NCI-H748 (cell line): ENCODE results near the gene ABCD3.
A peak's percentile ranks its signal among the peaks of the same experiment; 100 is the strongest.
"Not testable (repeated sequence)": the region's sequence is repeated elsewhere in the genome, so short reads cannot be mapped to it uniquely, and the experiment has no call there.

ENCODE experiments used
- DNase-seq: peaks from one replicate; lab custom pipeline; 2025; ENCODE audit not compliant: unreplicated experiment; lab: John Stamatoyannopoulos, UW

The ABCD3 gene

GRCh38 chr1:94544706-94545490 is 126.7 kb downstream of the ABCD3 start:
- no peak for DNase-seq

DNA sequence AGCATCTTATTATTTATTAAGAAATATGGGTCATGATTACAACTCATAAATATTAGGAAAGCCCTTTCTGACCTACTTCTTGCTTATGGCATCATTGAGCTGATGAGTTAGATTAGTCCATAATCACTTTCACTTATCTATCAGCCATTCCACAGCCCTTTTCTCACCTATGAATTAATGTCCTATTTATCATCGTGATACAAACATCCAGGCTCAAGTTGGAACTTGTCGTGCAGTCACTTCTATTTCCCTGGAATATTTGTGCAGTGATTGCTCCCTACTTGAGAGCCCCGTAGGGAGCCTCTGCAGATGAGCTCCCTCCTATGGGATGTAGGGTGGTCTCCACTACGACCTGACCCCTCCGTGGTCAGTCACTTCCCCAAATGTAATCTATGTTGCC is 131.5 kb downstream of the ABCD3 start:
- DNase-seq = no peak

DNA sequence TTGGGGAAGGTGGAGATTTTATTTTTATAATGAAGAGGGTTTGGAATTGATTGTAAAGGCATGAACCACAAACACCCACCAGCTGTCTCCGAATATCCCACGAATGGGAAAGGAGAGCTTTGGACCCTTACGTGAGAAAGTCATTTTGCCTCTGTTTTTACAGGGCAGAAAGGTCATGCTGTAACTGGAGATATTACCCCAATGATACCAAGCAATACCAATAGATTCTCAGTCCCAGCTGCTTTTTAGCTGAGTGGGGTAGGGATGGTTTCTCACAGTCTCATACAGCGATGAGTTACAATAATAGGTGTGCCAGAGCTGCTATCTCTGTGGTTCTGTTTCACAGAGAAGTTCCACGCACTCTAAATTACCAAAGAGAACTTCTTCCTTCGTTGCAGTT is 132.2 kb downstream of the ABCD3 start:
- DNase-seq = no peak

- no peak for DNase-seq
These were observed 132.6 kb downstream of the ABCD3 start for GRCh38 chr1:94550800-94551241.

DNA sequence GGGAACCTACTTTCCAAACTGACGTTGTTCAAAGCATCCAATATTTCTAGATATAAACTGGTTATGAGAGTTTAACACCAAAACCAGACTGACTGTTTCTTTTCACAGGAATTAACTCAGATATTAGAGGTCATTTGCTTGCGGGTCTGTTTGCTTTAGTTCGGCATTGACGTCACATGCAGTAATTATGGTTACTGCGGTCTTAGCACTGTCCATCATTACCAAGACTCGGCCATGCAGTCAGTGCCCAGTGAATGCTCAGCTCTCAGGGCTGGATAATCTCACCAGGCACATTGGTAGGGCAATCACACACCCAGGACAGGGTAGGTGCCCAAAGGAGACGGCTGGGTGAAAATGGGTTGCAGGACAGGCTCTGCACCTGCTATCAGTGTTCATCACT is 133.3 kb downstream of the ABCD3 start:
- no peak for DNase-seq

- no peak for DNase-seq
These were observed 133.9 kb downstream of the ABCD3 start for GRCh38 chr1:94552071-94552586.

- DNase-seq = peak; percentile 14
These were observed 135.1 kb downstream of the ABCD3 start for GRCh38 chr1:94553323-94553730.

DNA sequence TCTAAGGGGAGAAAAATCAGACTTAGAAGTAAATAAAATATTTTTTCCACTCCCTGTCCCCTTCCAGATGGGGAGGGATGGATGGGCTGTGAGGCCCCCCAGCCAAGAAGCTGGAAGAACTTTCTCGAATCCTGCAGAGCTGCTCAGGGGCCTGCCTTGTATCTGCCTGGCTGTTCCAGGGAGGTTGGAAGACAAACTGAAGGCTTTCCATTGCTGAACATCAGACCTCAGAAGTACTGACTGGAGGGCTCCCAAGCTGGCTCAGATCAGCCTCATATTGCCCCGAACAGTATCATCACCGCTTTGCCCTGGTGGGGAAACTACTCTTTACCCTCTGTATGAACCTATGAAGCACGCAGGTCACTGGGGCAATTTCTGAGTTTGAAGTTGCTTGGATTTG is 135.7 kb downstream of the ABCD3 start:
- DNase-seq = no peak

GRCh38 chr1:94554580-94554979 is 136.4 kb downstream of the ABCD3 start:
- DNase-seq = no peak

GRCh38 chr1:94555091-94555490 is 136.9 kb downstream of the ABCD3 start:
- DNase-seq = no peak

GRCh38 chr1:94559921-94560320 is 141.7 kb downstream of the ABCD3 start:
- no peak for DNase-seq

DNA sequence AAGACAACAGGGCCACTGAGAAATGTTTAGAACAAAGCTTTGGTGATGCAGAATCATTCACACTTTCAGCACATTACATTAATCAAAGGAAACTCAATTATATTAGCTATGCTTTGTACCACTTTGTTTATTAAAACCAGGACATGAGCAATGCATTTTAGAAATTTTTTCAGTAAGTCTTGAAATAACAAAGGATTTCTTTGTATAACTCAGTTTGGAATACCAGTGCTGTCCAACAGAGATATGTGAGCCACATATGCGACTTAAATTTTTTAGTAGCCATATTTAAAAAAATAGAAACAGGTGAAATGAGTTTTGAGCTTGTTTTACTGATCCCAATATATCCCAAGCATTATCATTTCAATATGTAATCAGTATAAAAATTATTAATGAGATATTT is 142.1 kb downstream of the ABCD3 start:
- DNase-seq = no peak

DNA sequence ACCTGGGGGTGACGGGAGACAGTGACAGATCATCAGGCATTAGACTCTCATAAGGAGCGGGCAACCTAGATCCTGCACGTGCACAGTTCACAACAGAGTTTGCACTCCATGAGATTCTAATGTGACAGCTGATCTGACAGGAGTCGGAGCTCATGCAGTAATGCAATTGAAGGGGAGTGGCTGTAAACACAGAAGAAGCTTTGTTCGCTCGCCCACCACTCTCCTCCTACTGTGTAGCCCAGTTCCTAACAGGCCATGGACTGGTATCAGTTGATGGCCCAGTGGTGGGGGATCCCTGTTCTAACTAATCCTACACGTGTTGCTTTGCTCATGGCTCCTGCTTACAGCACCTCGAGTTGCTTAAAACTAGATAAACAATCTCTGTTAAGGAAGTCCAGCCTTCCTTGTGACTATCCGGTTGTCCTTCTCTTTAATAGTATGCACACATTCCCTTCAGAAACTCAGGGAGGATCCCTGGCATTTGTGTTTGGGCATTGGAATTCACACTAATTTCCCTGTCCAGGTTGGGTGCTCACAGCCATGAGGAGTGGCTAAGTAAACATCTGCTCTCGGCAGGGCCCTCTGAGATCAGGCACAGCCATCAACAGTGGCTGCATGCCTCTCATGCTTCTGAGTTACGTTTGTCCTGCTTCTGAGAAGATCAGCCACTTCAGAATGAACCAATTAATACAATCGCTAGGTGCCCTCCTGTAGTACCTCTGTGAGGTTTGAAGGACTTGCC is 144.5 kb downstream of the ABCD3 start:
- DNase-seq = no peak

GRCh38 chr1:94565901-94566300 is 147.7 kb downstream of the ABCD3 start:
- no peak for DNase-seq

DNA sequence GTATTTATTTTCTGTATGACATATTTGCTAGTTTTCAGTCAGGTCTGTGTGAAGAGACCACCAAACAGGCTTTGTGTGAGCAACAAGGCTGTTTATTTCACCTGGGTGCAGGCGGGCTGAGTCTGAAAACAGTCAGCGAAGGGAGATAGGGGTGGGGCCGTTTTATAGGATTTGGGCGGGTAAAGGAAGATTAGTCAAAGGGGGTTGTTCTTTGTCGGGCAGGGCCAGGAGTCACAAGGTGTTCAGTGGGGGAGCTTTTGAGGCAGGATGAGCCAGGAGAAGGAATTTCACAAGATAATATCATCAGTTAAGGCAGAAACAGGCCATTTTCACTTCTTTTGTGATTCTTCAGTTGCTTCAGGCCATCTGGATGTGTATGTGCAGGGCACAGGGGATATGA is 148.2 kb downstream of the ABCD3 start:
- DNase-seq = not testable (repeated sequence)

GRCh38 chr1:94567975-94568607 is 149.9 kb downstream of the ABCD3 start:
- DNase-seq = not testable (repeated sequence)
